A673 (cell line): ENCODE data around the gene CGNL1.

Source experiments
- CTCF ChIP-seq: fragments of 300-800, 200-600 bp; sonication (generic); conservative IDR thresholded peaks from 2 replicates; pipeline ENCODE4 v1.5.1; 2017; ENCODE audit warnings: low read depth, mild to moderate bottlenecking, antibody characterized with exemption, low read length, moderate library complexity, mixed read lengths
- EZH2 ChIP-seq: fragments of 200-600 bp; sonication (generic); IDR thresholded peaks from 2 replicates; pipeline ENCODE4 v1.6.1; 2017; ENCODE audit warnings: borderline replicate concordance, low read depth, mild to moderate bottlenecking, mixed read lengths, antibody characterized with exemption, low read length; ENCODE audit not compliant: poor library complexity, severe bottlenecking

- TF ChIP-seq CTCF (no peak), EZH2 (no peak)
Observed at GRCh38 chr15:57440799-57441198, 64.5 kb downstream of the CGNL1 start.
